HCT116 (cell line): ENCODE data around the gene GRIA4. TPM values are rescaled to one million over a fixed set of nuclear protein-coding genes. Genes with fewer than 3 reads are reported as not detected.
A peak's percentile ranks its signal among the peaks of the same experiment; 100 is the strongest.

Experiments
- ATAC-seq: fragments of 200-7000 bp; cut with Tn5 transposase; 2 replicates; pipeline ENCODE4 v1.9.1; 2020; ENCODE audit warnings: mild to moderate bottlenecking, moderate library complexity
- BruUV-seq: library from RNA; stranded (reverse); fragments of 400-500 nt; replicated peaks from 2 replicates; lab custom pipeline; 2021; lab: Mats Ljungman, UMichigan
- CTCF ChIA-PET: fragments of 300-600 bp; sonication (Branson Sonifier 250); formaldehyde crosslinking; loops from one replicate; lab custom pipeline; 2021; ENCODE audit warnings: antibody characterized with exemption; lab: Charles Lee
- POLR2A ChIA-PET: fragments of 300-600, 350-600 bp; sonication (Branson Sonifier 250); formaldehyde crosslinking; loops from one replicate; lab custom pipeline; 2021; ENCODE audit warnings: antibody characterized with exemption; lab: Charles Lee
- RAD21 ChIA-PET, 2 experiments: fragments of 300-600 bp; sonication (Branson Sonifier 250); formaldehyde crosslinking; loops; one replicate each; lab custom pipeline; 2023; ENCODE audit warnings: low total read pairs in 2 of 2; ENCODE audit not compliant: uncharacterized antibody in 2 of 2, unreplicated experiment in 2 of 2, low non-redundant PET in 1 of 2; lab: Charles Lee
- DNase-seq: peaks from one replicate; pipeline ENCODE4 v3.0.0-alpha.2; 2010; ENCODE audit warnings: low read depth, low spot score
- H2AFZ ChIP-seq: fragments of 200-600 bp; shearing (Covaris generic), sonication (generic); 2 replicates; pipeline ENCODE4 v1.6.1; 2017; ENCODE audit warnings: low read depth, mixed run types, mixed read lengths, antibody characterized with exemption, low read length; ENCODE audit not compliant: poor library complexity, severe bottlenecking
- H3K27ac ChIP-seq: 2 replicates; pipeline ENCODE4 v1.5.1; 2012; ENCODE audit warnings: low read depth, low read length
- H3K27me3 ChIP-seq: fragments of 200-600 bp; sonication (generic); 2 replicates; pipeline ENCODE4 v1.6.1; 2016; ENCODE audit warnings: mixed run types, low read length, mixed read lengths; ENCODE audit not compliant: insufficient read depth
- H3K36me3 ChIP-seq, 2 experiments: fragments of 200-500 bp in 1 of 2; fragments of 200-600 bp in 1 of 2; sonication (Bioruptor generic) in 1 of 2; sonication (generic) in 1 of 2; 2 replicates each; pipeline versions ENCODE4 v1.5.1 to v1.6.1; 2014 to 2016; ENCODE audit warnings: low read length in 2 of 2, inconsistent platforms in 1 of 2, mixed read lengths in 1 of 2, mixed run types in 1 of 2; ENCODE audit not compliant: insufficient read depth in 2 of 2, control insufficient read depth in 1 of 2
- H3K4me1 ChIP-seq, 2 experiments: fragments of 200-600 bp in 1 of 2; sonication (generic) in 1 of 2; 2 replicates each; pipeline versions ENCODE4 v1.5.1 to v1.6.1; 2012 to 2017; ENCODE audit warnings: low read length in 2 of 2, inconsistent platforms in 1 of 2, mild to moderate bottlenecking in 1 of 2, mixed read lengths in 1 of 2, mixed run types in 1 of 2, moderate library complexity in 1 of 2; ENCODE audit not compliant: insufficient read depth in 2 of 2, control insufficient read depth in 1 of 2
- H3K4me2 ChIP-seq: fragments of 200-600 bp; sonication (generic); 2 replicates; pipeline ENCODE4 v1.6.1; 2017; ENCODE audit warnings: mixed run types, low read length, mixed read lengths
- H3K4me3 ChIP-seq, 2 experiments: fragments of 200-600 bp in 1 of 2; sonication (generic) in 1 of 2; replicated peaks in 1 of 2; 2 replicates each; pipeline ENCODE4 v1.5.1; 2011 to 2016; ENCODE audit warnings: low read length in 2 of 2, control low read depth in 1 of 2, low read depth in 1 of 2, mild to moderate bottlenecking in 1 of 2, mixed read lengths in 1 of 2, mixed run types in 1 of 2
- H3K79me2 ChIP-seq: fragments of 200-600 bp; sonication (generic); 2 replicates; pipeline ENCODE4 v1.6.1; 2017; ENCODE audit warnings: mild to moderate bottlenecking, mixed run types, low read length, moderate library complexity, mixed read lengths; ENCODE audit not compliant: insufficient read depth
- H3K9ac ChIP-seq: fragments of 200-600 bp; sonication (generic); 2 replicates; pipeline ENCODE4 v1.6.1; 2016; ENCODE audit warnings: low read length, mixed read lengths
- H3K9me2 ChIP-seq: fragments of 200-600 bp; sonication (generic), shearing (Covaris generic); 2 replicates; pipeline ENCODE4 v1.6.1; 2017; ENCODE audit warnings: mixed run types, mild to moderate bottlenecking, moderate library complexity; ENCODE audit not compliant: insufficient read depth
- H3K9me3 ChIP-seq, 2 experiments: fragments of 200-500 bp in 1 of 2; fragments of 200-600 bp in 1 of 2; sonication (Bioruptor generic) in 1 of 2; sonication (generic) in 1 of 2; 2 replicates each; pipeline ENCODE4 v1.6.1; 2014 to 2017; ENCODE audit warnings: low read length in 2 of 2, mixed read lengths in 2 of 2, inconsistent platforms in 1 of 2, low read depth in 1 of 2, mild to moderate bottlenecking in 1 of 2, mixed run types in 1 of 2, moderate library complexity in 1 of 2; ENCODE audit not compliant: control insufficient read depth in 1 of 2, insufficient read depth in 1 of 2
- H4K20me1 ChIP-seq: fragments of 200-600 bp; sonication (generic), shearing (Covaris generic); 2 replicates; pipeline ENCODE4 v1.6.1; 2017; ENCODE audit warnings: mixed run types, mild to moderate bottlenecking, moderate library complexity; ENCODE audit not compliant: insufficient read depth
- CBX3 ChIP-seq: IDR thresholded peaks from 2 replicates; pipeline ENCODE4 v1.6.1; 2012; ENCODE audit warnings: low read depth
- CEBPB ChIP-seq: IDR thresholded peaks from 2 replicates; pipeline ENCODE4 v1.6.1; 2012; ENCODE audit warnings: low read depth
- EGR1 ChIP-seq: IDR thresholded peaks from 2 replicates; pipeline ENCODE4 v1.6.1; 2012; ENCODE audit warnings: low read depth
- EZH2 ChIP-seq: fragments of 200-600 bp; sonication (generic); IDR thresholded peaks from 2 replicates; pipeline ENCODE4 v1.6.1; 2017; ENCODE audit warnings: antibody characterized with exemption, mixed run types
- EZH2phosphoT487 ChIP-seq: fragments of 200-600 bp; IDR thresholded peaks from 2 replicates; pipeline ENCODE4 v1.6.1; 2018; ENCODE audit warnings: antibody characterized with exemption, borderline replicate concordance
- FOSL1 ChIP-seq: IDR thresholded peaks from 2 replicates; pipeline ENCODE4 v1.6.1; 2012; ENCODE audit warnings: low read depth
- RAD21 ChIP-seq: IDR thresholded peaks from 2 replicates; pipeline ENCODE4 v1.6.1; 2012; ENCODE audit warnings: low read depth, mild to moderate bottlenecking
- SIN3A ChIP-seq: IDR thresholded peaks from 2 replicates; pipeline ENCODE4 v1.6.1; 2012; ENCODE audit warnings: low read depth
- SP1 ChIP-seq: IDR thresholded peaks from 2 replicates; pipeline ENCODE4 v1.6.1; 2012; ENCODE audit warnings: low read depth
- SRF ChIP-seq: IDR thresholded peaks from 2 replicates; pipeline ENCODE4 v1.6.1; 2012; ENCODE audit warnings: low read depth
- YY1 ChIP-seq: IDR thresholded peaks from 2 replicates; pipeline ENCODE4 v1.6.1; 2011; ENCODE audit warnings: low read length, low read depth, moderate library complexity, mild to moderate bottlenecking; ENCODE audit not compliant: insufficient replicate concordance; ENCODE audit errors: extremely low read depth
- intact Hi-C: fragments of 100-400 bp; cut with micrococcal nuclease; formaldehyde crosslinking; loops from 2 replicates; pipeline ENCODE4 v1.10.0; 2022
- total RNA-seq: library from RNA; stranded (reverse); gene quantifications from one replicate; pipeline ENCODE4 v1.2.1, GENCODE V29; 2021; ENCODE audit not compliant: unreplicated experiment
- TF ChIP-seq, protein P1 (sequence below): IDR thresholded peaks from 2 replicates; pipeline ENCODE4 v1.6.1; 2012; ENCODE audit warnings: low read depth
- TF ChIP-seq, protein P2 (sequence below): IDR thresholded peaks from 2 replicates; pipeline ENCODE4 v1.6.1; 2012

GRIA4 gene
- total RNA-seq, 1 experiment from 2014 or later = not detected

DNA sequence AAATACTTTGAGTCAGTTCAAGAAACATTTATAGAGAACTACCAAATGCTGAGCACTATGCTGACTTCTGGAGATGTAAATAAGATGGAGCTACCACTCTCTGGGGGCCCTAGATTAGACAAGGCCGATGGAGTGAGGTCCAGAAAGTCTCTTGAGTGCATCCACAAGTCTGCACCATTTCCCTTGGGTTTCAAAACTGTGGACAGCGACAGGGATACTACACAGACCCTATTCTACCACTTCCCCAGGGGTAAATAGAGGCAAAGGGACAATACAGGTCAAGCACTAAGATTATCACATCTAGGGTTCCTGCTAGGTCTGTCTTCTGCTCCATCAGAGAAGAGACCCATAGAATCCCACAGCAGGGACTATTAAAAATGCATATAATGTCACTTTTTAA is 183.2 kb downstream of the GRIA4 start:
- H3K4me3 ChIP-seq = no peak overlapping the region
- H3K9me2 ChIP-seq = no peaks in the 10 kb centered on the region
- ChIA-PET RAD21 (no interaction called here), CTCF (no interaction called here), POLR2A (no interaction called here)
- H3K27me3 ChIP-seq = no peaks in the 10 kb centered on the region
- no peaks in the 10 kb centered on the region for H3K4me1 ChIP-seq
- no peak overlapping the region for H2AFZ ChIP-seq
- no peaks in the 10 kb centered on the region for H4K20me1 ChIP-seq
- TF ChIP-seq, protein P1, sequence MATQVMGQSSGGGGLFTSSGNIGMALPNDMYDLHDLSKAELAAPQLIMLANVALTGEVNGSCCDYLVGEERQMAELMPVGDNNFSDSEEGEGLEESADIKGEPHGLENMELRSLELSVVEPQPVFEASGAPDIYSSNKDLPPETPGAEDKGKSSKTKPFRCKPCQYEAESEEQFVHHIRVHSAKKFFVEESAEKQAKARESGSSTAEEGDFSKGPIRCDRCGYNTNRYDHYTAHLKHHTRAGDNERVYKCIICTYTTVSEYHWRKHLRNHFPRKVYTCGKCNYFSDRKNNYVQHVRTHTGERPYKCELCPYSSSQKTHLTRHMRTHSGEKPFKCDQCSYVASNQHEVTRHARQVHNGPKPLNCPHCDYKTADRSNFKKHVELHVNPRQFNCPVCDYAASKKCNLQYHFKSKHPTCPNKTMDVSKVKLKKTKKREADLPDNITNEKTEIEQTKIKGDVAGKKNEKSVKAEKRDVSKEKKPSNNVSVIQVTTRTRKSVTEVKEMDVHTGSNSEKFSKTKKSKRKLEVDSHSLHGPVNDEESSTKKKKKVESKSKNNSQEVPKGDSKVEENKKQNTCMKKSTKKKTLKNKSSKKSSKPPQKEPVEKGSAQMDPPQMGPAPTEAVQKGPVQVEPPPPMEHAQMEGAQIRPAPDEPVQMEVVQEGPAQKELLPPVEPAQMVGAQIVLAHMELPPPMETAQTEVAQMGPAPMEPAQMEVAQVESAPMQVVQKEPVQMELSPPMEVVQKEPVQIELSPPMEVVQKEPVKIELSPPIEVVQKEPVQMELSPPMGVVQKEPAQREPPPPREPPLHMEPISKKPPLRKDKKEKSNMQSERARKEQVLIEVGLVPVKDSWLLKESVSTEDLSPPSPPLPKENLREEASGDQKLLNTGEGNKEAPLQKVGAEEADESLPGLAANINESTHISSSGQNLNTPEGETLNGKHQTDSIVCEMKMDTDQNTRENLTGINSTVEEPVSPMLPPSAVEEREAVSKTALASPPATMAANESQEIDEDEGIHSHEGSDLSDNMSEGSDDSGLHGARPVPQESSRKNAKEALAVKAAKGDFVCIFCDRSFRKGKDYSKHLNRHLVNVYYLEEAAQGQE = peak; percentile 18; the same call in 1 of the 2 replicates
- TF ChIP-seq SRF = no peak
- H3K9me3 ChIP-seq = no peaks in the 10 kb centered on the region
- H3K9ac ChIP-seq = no peak overlapping the region
- no TSS peak for BruUV-seq
- H3K36me3 ChIP-seq = no peaks in the 10 kb centered on the region
- ATAC-seq (no peak), DNase-seq (no peak)
- H3K4me2 ChIP-seq = no peak overlapping the region
- intact Hi-C loops = no loop called here
- no peaks in the 10 kb centered on the region for H3K79me2 ChIP-seq
- no peak overlapping the region for H3K27ac ChIP-seq

- Histone ChIP-seq H3K27me3 (no peaks in the 10 kb centered on the region), H3K79me2 (no peaks in the 10 kb centered on the region), H3K9me3 (no peaks in the 10 kb centered on the region), H3K4me2 (no peak overlapping the region), H3K9me2 (no peaks in the 10 kb centered on the region), H3K36me3 (no peaks in the 10 kb centered on the region), H3K4me3 (no peak overlapping the region), H3K9ac (no peak overlapping the region), H4K20me1 (no peaks in the 10 kb centered on the region), H3K4me1 (no peaks in the 10 kb centered on the region), H3K27ac (no peak overlapping the region), H2AFZ (no peak overlapping the region)
- ATAC-seq (no peak), DNase-seq (no peak)
- CTCF ChIA-PET = no interaction called here
- RAD21 ChIA-PET = no interaction called here
- intact Hi-C loops = no loop called here
- BruUV-seq = no TSS peak
- POLR2A ChIA-PET = no interaction called here
- TF ChIP-seq RAD21 (no peak), SRF (no peak), EGR1 (no peak), YY1 (no peak), SIN3A (no peak), EZH2phosphoT487 (no peak), SP1 (no peak), EZH2 (no peak), CEBPB (no peak), CBX3 (no peak), FOSL1 (no peak)
- TF ChIP-seq, protein P2, sequence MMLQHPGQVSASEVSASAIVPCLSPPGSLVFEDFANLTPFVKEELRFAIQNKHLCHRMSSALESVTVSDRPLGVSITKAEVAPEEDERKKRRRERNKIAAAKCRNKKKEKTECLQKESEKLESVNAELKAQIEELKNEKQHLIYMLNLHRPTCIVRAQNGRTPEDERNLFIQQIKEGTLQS = no peak
- TF ChIP-seq, protein P1 = no peak
Measured at GRCh38 chr11:105799263-105799662, 189.4 kb downstream of the GRIA4 start.
